Measurements from ENCODE around the gene CFAP46. TPM values are rescaled to one million over a fixed set of nuclear protein-coding genes. Genes with fewer than 3 reads are reported as not detected.

Gene CFAP46
- total and polyA plus RNA-seq, 9 of the 15 experiments (the other 6 are each of a cell fraction or from before 2014, with no cell fraction given) = not detected

- intact Hi-C loops (cut with micrococcal nuclease) = no loop called here
- TF ChIP-seq SAP30 (IDR thresholded peaks at IDR 0.05; ENCODE audit: borderline replicate concordance, insufficient read depth, low read depth, low read length, poor library complexity, severe bottlenecking) (no peak), ZNF398 (CRISPR knock-in tag; IDR thresholded peaks at IDR 0.05) (no peak), TFAM (CRISPR knock-in tag; conservative IDR thresholded peaks at IDR 0.05) (no peak), LCOR (CRISPR knock-in tag; IDR thresholded peaks at IDR 0.05) (no peak), BACH1 (tag; IDR thresholded peaks at IDR 0.05) (no peak)
- FAIRE-seq (no peak), DNase-seq (ENCODE audit: extremely low read depth in 1 of 4, low spot score in 3 of 4) (no peak), ATAC-seq (no peak)
- Histone ChIP-seq H3K9me3 (replicated peaks; ENCODE audit: control insufficient read depth, insufficient read depth, low read depth, low read length) (no peaks in the 10 kb centered on the region), H2AFZ (ENCODE audit: low read depth, low read length) (no peak overlapping the region), H3K4me1 (replicated peaks in 1 of 2; ENCODE audit: control insufficient read depth in 2 of 2, insufficient read depth in 2 of 2, low read length in 2 of 2) (no peaks in the 10 kb centered on the region), H3K9ac (ENCODE audit: insufficient read depth in 1 of 2, low read depth in 2 of 2, low read length in 2 of 2) (no peak overlapping the region), H3K9me1 (ENCODE audit: control insufficient read depth, insufficient read depth, low read length) (no peaks in the 10 kb centered on the region), H3K27ac (ENCODE audit: extremely low read depth, low read depth, low read length) (no peak overlapping the region), H3K79me2 (ENCODE audit: control insufficient read depth, insufficient read depth, low read length) (no peaks in the 10 kb centered on the region), H4K20me1 (replicated peaks; ENCODE audit: control insufficient read depth, insufficient read depth, low read length) (no peaks in the 10 kb centered on the region), H3K27me3 (ENCODE audit: control insufficient read depth in 2 of 2, insufficient read depth in 2 of 2, low read length in 2 of 2) (peaks cover 0 to 32% of the 10 kb centered on the region in 2 experiments; a peak in 3 of 5 replicates), H3K4me2 (ENCODE audit: insufficient read depth, low read length) (no peak overlapping the region), H3K36me3 (ENCODE audit: control insufficient read depth, insufficient read depth, low read length) (no peaks in the 10 kb centered on the region), H3K4me3 (no peak overlapping the region)
- 0% methylated on average over 6 of the region's 9 CpGs for WGBS (ENCODE audit: insufficient coverage, low coverage, missing lambda C conversion rate)
- in situ Hi-C loops (cut with MboI) = no loop called here
- BruUV-seq (replicated peaks) = no TSS peak
- CTCF ChIA-PET (ENCODE audit: low intra/inter-chr PET ratio) = no interaction called here
- POLR2A ChIA-PET = no interaction called here
These were observed 3.9 kb upstream of the CFAP46 start for GRCh38 chr10:132946311-132946710.
